K562 treated with DMSO at 1 percent for 4 hours (cell line): Measurements from ENCODE around the gene ARL6IP1. TPM values are rescaled to one million over a fixed set of nuclear protein-coding genes. Genes with fewer than 3 reads are reported as not detected.

ENCODE experiments used
- total RNA-seq: library from RNA; unstranded; fragments of 300-600 nt; gene quantifications from 2 replicates; pipeline ENCODE4 v1.2.3, GENCODE V29; 2022; ENCODE audit not compliant: insufficient read depth

Gene ARL6IP1
- 136 and 150 TPM in 2 replicates for total RNA-seq

GRCh38 chr16:18801145-18801972 is at the start of gene ARL6IP1:
TSS of gene ARL6IP1 (minus strand) at chr16:18801549. CDS start at chr16:18801466, 83 bp downstream.

GRCh38 chr16:18789850-18790706 is 11.3 kb downstream of the ARL6IP1 start, which contains the start of gene RPS15A:
TSS of gene RPS15A (minus strand) at chr16:18790334. CDS start at chr16:18789113, 1,221 bp downstream.

Other genes with a start within 250 kb of the ARL6IP1 start
- 88.8 and 109 TPM in 2 replicates for gene NOMO2, start 239.5 kb downstream of the ARL6IP1 start, total RNA-seq
- gene RPS15A, start 11.2 kb downstream of the ARL6IP1 start, total RNA-seq: 5,627 and 6,248 TPM in 2 replicates
- gene SMG1, start 124.9 kb upstream of the ARL6IP1 start, total RNA-seq: 11.3 and 19.1 TPM in 2 replicates
- gene TMC7, start 182.4 kb upstream of the ARL6IP1 start, total RNA-seq: 0.77 and 1.1 TPM in 2 replicates